Caco-2 (cell line): ENCODE measurements around the gene TEDDM1. TPM values are rescaled to one million over a fixed set of nuclear protein-coding genes. Genes with fewer than 3 reads are reported as not detected.

Experiments used
- BruUV-seq: library from RNA; stranded (reverse); fragments of 400-500 nt; replicated peaks from 2 replicates; lab custom pipeline; 2021; lab: Mats Ljungman, UMichigan
- CTCF ChIA-PET: fragments of 300-600 bp; sonication (Branson Sonifier 250); formaldehyde crosslinking; loops from one replicate; lab custom pipeline; 2022; ENCODE audit warnings: antibody characterized with exemption; lab: Charles Lee
- POLR2A ChIA-PET: fragments of 300-600 bp; sonication (Branson Sonifier 250); formaldehyde crosslinking; loops from one replicate; lab custom pipeline; 2022; ENCODE audit warnings: antibody characterized with exemption; lab: Charles Lee
- DNase-seq, 2 experiments: peaks; one replicate each; pipeline versions ENCODE4 v3.0.0 to v3.0.0-alpha.2; 2020 to 2022
- H3K27me3 ChIP-seq: replicated peaks from 2 replicates; pipeline ENCODE4 v1.6.0; 2011; ENCODE audit warnings: low read length; ENCODE audit not compliant: control insufficient read depth, insufficient read depth
- H3K36me3 ChIP-seq: 2 replicates; pipeline ENCODE4 v1.5.1; 2011; ENCODE audit warnings: low read length; ENCODE audit not compliant: control insufficient read depth, insufficient read depth
- H3K4me1 ChIP-seq: fragments of 250-450 bp; sonication (Bioruptor Pico); 2 replicates; pipeline ENCODE4 v1.5.1; 2020; ENCODE audit warnings: mild to moderate bottlenecking
- H3K4me3 ChIP-seq: 2 replicates; pipeline ENCODE4 v1.5.1; 2011; ENCODE audit warnings: low read depth, mild to moderate bottlenecking, control low read depth, low read length
- H3K9me3 ChIP-seq: fragments of 250-450 bp; sonication (Bioruptor Pico); 2 replicates; pipeline ENCODE4 v1.5.1; 2020; ENCODE audit warnings: mild to moderate bottlenecking, moderate library complexity
- H3K27ac Mint-ChIP-seq: one replicate; pipeline ENCODE4 v1.8.0; 2022; ENCODE audit warnings: mixed read lengths; ENCODE audit not compliant: unreplicated experiment
- H3K27me3 Mint-ChIP-seq: one replicate; pipeline ENCODE4 v1.8.0; 2022; ENCODE audit warnings: mixed read lengths; ENCODE audit not compliant: insufficient read depth, unreplicated experiment
- H3K36me3 Mint-ChIP-seq: one replicate; pipeline ENCODE4 v1.8.0; 2022; ENCODE audit warnings: mild to moderate bottlenecking, mixed read lengths; ENCODE audit not compliant: insufficient read depth, unreplicated experiment
- H3K4me1 Mint-ChIP-seq: one replicate; pipeline ENCODE4 v1.8.0; 2022; ENCODE audit warnings: low read depth, mixed read lengths; ENCODE audit not compliant: unreplicated experiment
- H3K4me3 Mint-ChIP-seq: one replicate; pipeline ENCODE4 v1.8.0; 2022; ENCODE audit warnings: mild to moderate bottlenecking, moderate library complexity, mixed read lengths; ENCODE audit not compliant: unreplicated experiment
- H3K9me3 Mint-ChIP-seq: one replicate; pipeline ENCODE4 v1.8.0; 2022; ENCODE audit warnings: mixed read lengths; ENCODE audit not compliant: unreplicated experiment
- CTCF ChIP-seq, 2 experiments: fragments of 200-600 bp in 1 of 2; IDR thresholded peaks; 1 replicate in 1 of 2; 2 replicates in 1 of 2; pipeline versions ENCODE4 v1.5.1 to v1.8.0; 2011 to 2022; ENCODE audit warnings: antibody characterized with exemption in 1 of 2, control low read depth in 1 of 2, inconsistent platforms in 1 of 2, low read depth in 1 of 2, low read length in 1 of 2, mild to moderate bottlenecking in 1 of 2, moderate library complexity in 1 of 2; ENCODE audit not compliant: insufficient read depth in 1 of 2, severe bottlenecking in 1 of 2, unreplicated experiment in 1 of 2
- intact Hi-C: fragments of 100-400 bp; cut with micrococcal nuclease; formaldehyde crosslinking; loops from one replicate; pipeline ENCODE4 v1.10.0; 2022; ENCODE audit not compliant: unreplicated experiment
- total RNA-seq: library from RNA; stranded (reverse); gene quantifications from 2 replicates; pipeline ENCODE4 v1.2.3, GENCODE V29; 2022

TEDDM1 gene
- total RNA-seq, 1 experiment from 2014 or later = not detected

- Histone ChIP-seq H3K4me3 (peak within 1 kb of the TSS; percentile 95), H3K4me1 (peaks cover 24% of the 10 kb centered on the region), H3K9me3 (no peaks in the 10 kb centered on the region), H3K27me3 (no peaks in the 10 kb centered on the region), H3K36me3 (peaks cover 11% of the 10 kb centered on the region)
- peak; percentile 95 to 98 for DNase-seq
- CTCF ChIA-PET = interaction anchor here (0.7 to 1.7 kb wide), 4 partner anchors 248 to 1063 kb away, joined by 4 to 8 read pairs (median 6); no protein-coding TSS in a partner anchor
- Mint-ChIP-seq H3K4me1 (peaks cover 22% of the 10 kb centered on the region), H3K27me3 (no peaks in the 10 kb centered on the region), H3K27ac (peak within 1 kb of the TSS; percentile 97), H3K9me3 (no peaks in the 10 kb centered on the region), H3K36me3 (peaks cover 55% of the 10 kb centered on the region), H3K4me3 (peak within 1 kb of the TSS; percentile 99)
- POLR2A ChIA-PET = interaction anchor here (0.5 to 1.3 kb wide), 19 partner anchors 9 to 391 kb away, joined by 3 to 17 read pairs (median 4); no protein-coding TSS in a partner anchor
- no TSS peak for BruUV-seq
- intact Hi-C loops = loop anchor here (2.0 to 5.0 kb wide), 2 partner anchors 83 to 289 kb away; no protein-coding TSS in a partner anchor
- TF ChIP-seq CTCF (IDR thresholded peaks at IDR 0.05; ENCODE audit: insufficient read depth in 1 of 2, low read depth in 1 of 2, low read length in 1 of 2, severe bottlenecking in 1 of 2, unreplicated experiment in 1 of 2) = no peak
Measured at GRCh38 chr1:182391362-182392049, 9.0 kb downstream of the TEDDM1 start, which contains the start of gene GLUL. Gene GLUL, minus strand, starts transcription at chr1:182391790. Its CDS starts 3,053 bp downstream, at chr1:182388737.

GRCh38 chr1:182391028-182391361, 9.5 kb downstream of the TEDDM1 start:
- DNase-seq = peak in 1 of 2 experiments; percentile 63
- H3K36me3 Mint-ChIP-seq = peaks cover 60% of the 10 kb centered on the region
- no peaks in the 10 kb centered on the region for H3K9me3 ChIP-seq
- peaks cover 17% of the 10 kb centered on the region for H3K4me1 Mint-ChIP-seq
- peaks cover 15% of the 10 kb centered on the region for H3K36me3 ChIP-seq
- no peak for TF ChIP-seq CTCF (IDR thresholded peaks at IDR 0.05; ENCODE audit: insufficient read depth in 1 of 2, low read depth in 1 of 2, low read length in 1 of 2, severe bottlenecking in 1 of 2, unreplicated experiment in 1 of 2)
- ChIA-PET POLR2A (interaction anchor here (1.2 kb wide), 4 partner anchors 91 to 299 kb away, joined by 3 to 17 read pairs (median 8); no protein-coding TSS in a partner anchor), CTCF (interaction anchor here (1.7 kb wide), 1 partner anchor 247 kb away, joined by 8 read pairs; no protein-coding TSS in a partner anchor)
- H3K27me3 Mint-ChIP-seq = no peaks in the 10 kb centered on the region
- H3K9me3 Mint-ChIP-seq = no peaks in the 10 kb centered on the region
- peak overlapping the region; percentile 99 for H3K4me3 Mint-ChIP-seq
- peak overlapping the region; percentile 95 for H3K4me3 ChIP-seq
- H3K4me1 ChIP-seq = peaks cover 19% of the 10 kb centered on the region
- BruUV-seq = no TSS peak
- intact Hi-C loops = loop anchor here (2.0 to 5.0 kb wide), 2 partner anchors 82 to 289 kb away; no protein-coding TSS in a partner anchor
- no peaks in the 10 kb centered on the region for H3K27me3 ChIP-seq
- peak overlapping the region; percentile 97 for H3K27ac Mint-ChIP-seq

GRCh38 chr1:182389619-182390047, 10.8 kb downstream of the TEDDM1 start:
- TF ChIP-seq CTCF (IDR thresholded peaks at IDR 0.05; ENCODE audit: insufficient read depth in 1 of 2, low read depth in 1 of 2, low read length in 1 of 2, severe bottlenecking in 1 of 2, unreplicated experiment in 1 of 2) = no peak
- H3K9me3 Mint-ChIP-seq = no peaks in the 10 kb centered on the region
- Histone ChIP-seq H3K9me3 (no peaks in the 10 kb centered on the region), H3K27me3 (no peaks in the 10 kb centered on the region), H3K36me3 (peaks cover 22% of the 10 kb centered on the region), H3K4me3 (peak overlapping the region; percentile 95), H3K4me1 (peaks cover 22% of the 10 kb centered on the region)
- H3K4me3 Mint-ChIP-seq = peak overlapping the region; percentile 99
- DNase-seq = no peak
- intact Hi-C loops = loop anchor here (2.0 to 5.0 kb wide), 2 partner anchors 81 to 287 kb away; no protein-coding TSS in a partner anchor
- H3K27ac Mint-ChIP-seq = peak overlapping the region; percentile 97
- no peaks in the 10 kb centered on the region for H3K27me3 Mint-ChIP-seq
- H3K4me1 Mint-ChIP-seq = peaks cover 14% of the 10 kb centered on the region
- ChIA-PET POLR2A (no interaction called here), CTCF (no interaction called here)
- H3K36me3 Mint-ChIP-seq = peaks cover 73% of the 10 kb centered on the region
- BruUV-seq = no TSS peak
